ENCODE results near the gene SLC25A1. TPM values are rescaled to one million over a fixed set of nuclear protein-coding genes. Genes with fewer than 3 reads are reported as not detected.

The SLC25A1 gene
- total and polyA plus RNA-seq, 7 donors, result 7.3 to 23.1 (median 10.8) TPM

DNA sequence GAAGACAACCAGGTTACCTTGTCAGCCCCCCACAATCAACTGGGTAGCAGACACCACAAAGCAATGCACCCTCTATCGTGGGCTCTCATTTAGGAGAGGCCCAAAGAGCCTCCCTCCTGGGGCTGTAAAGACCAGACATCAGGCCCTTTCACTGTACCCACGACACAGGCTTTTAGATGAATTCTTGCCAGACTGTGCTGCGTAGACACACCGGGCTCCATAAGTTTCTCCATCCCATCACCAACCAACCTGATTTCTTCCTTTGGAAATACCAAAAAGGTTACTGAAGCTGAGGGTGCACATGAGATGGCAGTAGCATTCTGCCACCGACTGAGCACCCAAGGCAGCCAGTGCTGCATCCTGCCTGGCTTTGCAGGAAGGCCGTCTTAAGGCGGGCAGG, 46.4 kb upstream of the SLC25A1 start:
- intact Hi-C loops (cut with DNase I), result loop anchor here in 1 of 2 donors (10.0 kb wide), 1 partner anchor 160 kb away; no protein-coding TSS in a partner anchor
- Histone ChIP-seq H3K9me3 (no peaks in the 10 kb centered on the region), H3K27me3 (ENCODE audit: insufficient read depth in 3 of 3, low read length in 2 of 3) (no peaks in the 10 kb centered on the region), H3K4me1 (peaks cover 6% of the 10 kb centered on the region), H3K36me3 (ENCODE audit: insufficient read depth in 1 of 2, low read depth in 1 of 2) (peaks cover 6 to 100% of the 10 kb centered on the region in 2 donors), H3K4me3 (no peak overlapping the region), H3K27ac (no peak overlapping the region)
- ATAC-seq (no peak), DNase-seq (no peak)
- WGBS, 3 donors, result 96 to 97% (median 96%) methylated on average over 7 of the region's 7 CpGs
- TF ChIP-seq, protein P1, sequence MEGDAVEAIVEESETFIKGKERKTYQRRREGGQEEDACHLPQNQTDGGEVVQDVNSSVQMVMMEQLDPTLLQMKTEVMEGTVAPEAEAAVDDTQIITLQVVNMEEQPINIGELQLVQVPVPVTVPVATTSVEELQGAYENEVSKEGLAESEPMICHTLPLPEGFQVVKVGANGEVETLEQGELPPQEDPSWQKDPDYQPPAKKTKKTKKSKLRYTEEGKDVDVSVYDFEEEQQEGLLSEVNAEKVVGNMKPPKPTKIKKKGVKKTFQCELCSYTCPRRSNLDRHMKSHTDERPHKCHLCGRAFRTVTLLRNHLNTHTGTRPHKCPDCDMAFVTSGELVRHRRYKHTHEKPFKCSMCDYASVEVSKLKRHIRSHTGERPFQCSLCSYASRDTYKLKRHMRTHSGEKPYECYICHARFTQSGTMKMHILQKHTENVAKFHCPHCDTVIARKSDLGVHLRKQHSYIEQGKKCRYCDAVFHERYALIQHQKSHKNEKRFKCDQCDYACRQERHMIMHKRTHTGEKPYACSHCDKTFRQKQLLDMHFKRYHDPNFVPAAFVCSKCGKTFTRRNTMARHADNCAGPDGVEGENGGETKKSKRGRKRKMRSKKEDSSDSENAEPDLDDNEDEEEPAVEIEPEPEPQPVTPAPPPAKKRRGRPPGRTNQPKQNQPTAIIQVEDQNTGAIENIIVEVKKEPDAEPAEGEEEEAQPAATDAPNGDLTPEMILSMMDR (IDR thresholded peaks at IDR 0.05), result no peak

DNA sequence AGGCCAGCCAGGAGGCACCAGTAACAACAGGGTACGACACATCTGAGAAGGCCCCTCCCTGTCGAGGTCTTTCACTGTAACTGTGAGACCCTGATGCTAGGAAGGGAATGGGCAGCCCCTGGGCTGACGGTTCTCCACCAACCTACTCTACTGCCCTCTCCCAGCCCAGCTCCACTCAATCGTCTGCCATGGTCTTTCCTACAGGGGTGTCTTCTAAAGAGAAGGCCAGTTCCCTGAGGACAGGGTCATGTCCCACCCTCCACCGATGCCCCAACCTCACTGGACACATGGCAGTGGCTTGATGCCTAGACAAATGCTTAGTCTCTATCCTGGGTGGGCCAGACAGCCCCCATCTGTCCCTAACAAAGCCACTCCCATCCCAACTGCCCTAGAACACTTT, 46.0 kb upstream of the SLC25A1 start:
- WGBS, 3 donors, result 89 to 91% (median 89%) methylated on average over 5 of the region's 5 CpGs
- TF ChIP-seq, protein P1 (IDR thresholded peaks at IDR 0.05), result no peak
- intact Hi-C loops (cut with DNase I), result loop anchor here in 1 of 2 donors (10.0 kb wide), 1 partner anchor 160 kb away; no protein-coding TSS in a partner anchor
- H3K27me3 ChIP-seq (ENCODE audit: insufficient read depth in 3 of 3, low read length in 2 of 3), result no peaks in the 10 kb centered on the region
- ATAC-seq (no peak), DNase-seq (no peak)
- H3K4me1 ChIP-seq, result peaks cover 7% of the 10 kb centered on the region
- no peaks in the 10 kb centered on the region for H3K9me3 ChIP-seq
- H3K4me3 ChIP-seq, result no peak overlapping the region
- H3K27ac ChIP-seq, result no peak overlapping the region
- H3K36me3 ChIP-seq (ENCODE audit: insufficient read depth in 1 of 2, low read depth in 1 of 2), result peaks cover 6 to 100% of the 10 kb centered on the region in 2 donors

DNA sequence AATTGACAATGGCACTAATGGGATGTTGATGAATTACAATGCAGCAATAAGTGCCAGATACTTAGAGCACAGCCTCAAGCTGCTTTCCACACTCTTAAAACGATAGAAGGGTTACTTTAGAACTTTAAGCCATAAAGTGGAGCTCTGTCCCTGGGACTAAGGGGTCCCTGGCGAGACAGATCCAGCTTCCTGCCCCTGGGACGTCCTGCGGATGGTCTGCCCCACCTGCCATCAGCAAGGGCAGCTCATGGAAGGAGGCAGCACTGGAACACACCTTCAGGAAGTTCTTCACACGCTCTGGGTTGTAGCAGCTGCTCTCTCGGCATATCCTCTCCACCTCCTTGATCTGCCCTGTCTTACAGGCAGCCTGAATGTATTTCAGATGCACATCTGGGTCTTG, 45.1 kb upstream of the SLC25A1 start:
- TF ChIP-seq, protein P1 (IDR thresholded peaks at IDR 0.05), result no peak
- Histone ChIP-seq H3K27ac (no peak overlapping the region), H3K9me3 (no peaks in the 10 kb centered on the region), H3K4me1 (peaks cover 15% of the 10 kb centered on the region), H3K27me3 (ENCODE audit: insufficient read depth in 3 of 3, low read length in 2 of 3) (no peaks in the 10 kb centered on the region), H3K4me3 (no peak overlapping the region), H3K36me3 (ENCODE audit: insufficient read depth in 1 of 2, low read depth in 1 of 2) (peaks cover 6 to 98% of the 10 kb centered on the region in 2 donors)
- DNase-seq, result no peak
- no peak for ATAC-seq
- intact Hi-C loops (cut with DNase I), result loop anchor here in 1 of 2 donors (10.0 kb wide), 1 partner anchor 161 kb away; no protein-coding TSS in a partner anchor
- WGBS, 3 donors, result 77 to 85% (median 83%) methylated on average over 6 of the region's 6 CpGs

DNA sequence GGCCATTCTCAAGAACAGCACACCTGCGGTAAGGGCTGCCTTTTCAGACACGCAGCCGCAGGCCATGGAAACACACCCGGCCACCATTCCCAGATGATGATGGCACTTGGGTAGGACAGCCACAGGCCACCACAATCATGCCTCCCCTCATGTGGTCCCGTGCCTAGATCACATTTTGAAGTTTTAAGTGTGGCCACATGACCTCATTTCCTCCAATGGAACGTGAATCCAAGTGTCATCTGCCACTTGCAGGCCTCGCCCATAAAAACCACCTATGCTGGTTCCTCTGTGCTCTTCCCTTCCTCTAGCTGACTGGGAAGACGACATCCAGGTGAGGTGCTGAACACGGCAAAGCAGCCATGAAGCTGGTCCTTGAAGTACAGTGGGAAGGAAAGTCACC, 44.6 kb upstream of the SLC25A1 start:
- intact Hi-C loops (cut with DNase I), result loop anchor here in 1 of 2 donors (10.0 kb wide), 1 partner anchor 162 kb away; no protein-coding TSS in a partner anchor
- Histone ChIP-seq H3K27ac (no peak overlapping the region), H3K36me3 (ENCODE audit: insufficient read depth in 1 of 2, low read depth in 1 of 2) (peaks cover 6 to 92% of the 10 kb centered on the region in 2 donors), H3K4me3 (no peak overlapping the region), H3K4me1 (peaks cover 14% of the 10 kb centered on the region), H3K27me3 (ENCODE audit: insufficient read depth in 3 of 3, low read length in 2 of 3) (no peaks in the 10 kb centered on the region), H3K9me3 (no peaks in the 10 kb centered on the region)
- 90% methylated on average over 9 of the region's 9 CpGs for WGBS, 3 donors
- no peak for ATAC-seq
- TF ChIP-seq, protein P1 (IDR thresholded peaks at IDR 0.05), result no peak
- no peak for DNase-seq

Measured in psoas muscle (tissue), 8 donors.